ENCODE results near the gene MYBL2. TPM values are rescaled to one million over a fixed set of nuclear protein-coding genes. Genes with fewer than 3 reads are reported as not detected.
"Not testable (repeated sequence)": the region's sequence is repeated elsewhere in the genome, so short reads cannot be mapped to it uniquely, and the experiment has no call there.

Gene MYBL2
- total RNA-seq, 1 experiment from 2014 or later: 125 TPM

GRCh38 chr20:43755851-43756250 lies 88.9 kb downstream of the MYBL2 start:
- CTCF ChIA-PET: no interaction called here
- no peak for DNase-seq
- TF ChIP-seq CTCF (IDR thresholded peaks at IDR 0.05; ENCODE audit: unreplicated experiment): no peak
- no TSS peak for BruUV-seq (replicated peaks)
- H3K4me3 Mint-ChIP-seq (ENCODE audit: low read depth, unreplicated experiment): no peak overlapping the region
- intact Hi-C loops (cut with micrococcal nuclease; ENCODE audit: unreplicated experiment): loop anchor here (10.0 kb wide), 1 partner anchor 89 kb away; no protein-coding TSS in a partner anchor
- H3K4me1 Mint-ChIP-seq (ENCODE audit: low read depth, unreplicated experiment): no peaks in the 10 kb centered on the region
- no peak overlapping the region for H3K27ac Mint-ChIP-seq (ENCODE audit: unreplicated experiment)
- H3K27me3 Mint-ChIP-seq (ENCODE audit: unreplicated experiment): peaks cover 76% of the 10 kb centered on the region
- H3K36me3 Mint-ChIP-seq (ENCODE audit: insufficient read depth, unreplicated experiment): no peaks in the 10 kb centered on the region
- H3K9me3 Mint-ChIP-seq (ENCODE audit: low read depth, unreplicated experiment): no peaks in the 10 kb centered on the region

DNA sequence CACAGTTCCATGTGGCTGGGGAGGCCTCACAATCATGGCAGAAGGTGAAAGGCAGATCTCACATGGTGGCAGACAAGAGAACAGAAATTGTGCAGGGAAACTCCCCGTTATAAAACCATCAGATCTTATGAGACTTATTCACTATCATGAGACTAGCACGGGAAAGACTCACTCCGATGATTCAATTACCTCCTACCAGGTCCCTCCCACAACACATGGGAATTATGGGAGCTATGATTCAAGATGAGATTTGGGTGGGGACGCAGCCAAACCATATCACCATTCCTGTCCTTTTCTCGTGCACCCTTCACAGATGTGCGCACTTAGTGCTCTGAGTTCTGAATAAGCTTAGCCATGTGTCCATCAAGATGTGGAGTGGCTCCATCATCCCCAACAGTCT lies 91.0 kb downstream of the MYBL2 start:
- intact Hi-C loops (cut with micrococcal nuclease; ENCODE audit: unreplicated experiment): loop anchor here (10.0 kb wide), 1 partner anchor 87 kb away; no protein-coding TSS in a partner anchor
- BruUV-seq (replicated peaks); H3K27ac Mint-ChIP-seq (ENCODE audit: unreplicated experiment); H3K4me3 Mint-ChIP-seq (ENCODE audit: low read depth, unreplicated experiment); H3K4me1 Mint-ChIP-seq (ENCODE audit: low read depth, unreplicated experiment); H3K36me3 Mint-ChIP-seq (ENCODE audit: insufficient read depth, unreplicated experiment); H3K9me3 Mint-ChIP-seq (ENCODE audit: low read depth, unreplicated experiment); CTCF ChIA-PET; DNase-seq: not testable (repeated sequence)
- peaks cover 81% of the 10 kb centered on the region for H3K27me3 Mint-ChIP-seq (ENCODE audit: unreplicated experiment)

DNA sequence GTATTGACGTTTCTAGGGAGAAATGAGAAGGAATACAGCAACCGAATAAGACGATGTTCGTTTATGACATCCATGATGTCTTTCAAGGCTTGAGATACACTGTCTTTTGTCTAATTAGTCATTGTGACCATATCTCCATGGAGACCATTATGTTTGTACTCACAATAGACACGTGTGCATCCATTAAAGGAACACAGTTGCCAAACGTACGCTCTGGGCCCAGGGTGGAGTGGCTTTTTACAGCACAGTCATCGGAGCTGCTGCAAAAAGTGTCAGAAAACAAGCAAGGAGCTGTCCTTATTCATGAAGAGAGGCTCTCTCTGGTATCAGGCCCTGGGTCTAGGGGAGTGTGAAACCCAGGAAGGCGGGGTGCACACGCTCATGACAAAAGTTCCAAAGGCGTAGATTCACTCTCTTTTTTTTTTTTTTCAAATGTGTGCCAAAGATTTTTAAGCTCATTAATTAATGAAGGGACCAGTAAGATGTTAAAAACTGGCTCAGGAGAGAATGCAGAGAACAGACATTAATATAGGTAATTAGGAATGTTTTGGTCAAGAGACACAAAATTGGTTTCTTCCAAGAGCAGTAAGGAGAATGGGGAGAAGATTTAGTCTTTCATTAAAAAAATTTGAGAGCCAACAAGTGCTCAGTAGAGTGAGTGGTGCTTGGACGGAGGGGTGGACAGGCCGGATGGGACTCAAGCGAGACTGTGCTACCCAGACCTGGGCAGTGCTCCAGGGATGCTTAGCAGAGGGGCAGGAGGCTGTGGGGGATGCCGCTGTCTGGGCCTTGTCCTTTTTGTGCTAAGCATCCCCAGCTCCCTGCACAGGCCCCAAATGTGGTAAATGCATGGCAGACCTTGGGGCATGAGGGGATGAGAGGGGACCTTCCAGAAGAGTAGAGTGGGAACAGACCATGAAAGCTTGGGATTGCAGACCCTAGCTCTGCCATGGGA lies 94.7 kb downstream of the MYBL2 start:
- DNase-seq: no peak
- intact Hi-C loops (cut with micrococcal nuclease; ENCODE audit: unreplicated experiment): no loop called here
- CTCF ChIA-PET: interaction anchor here (1.1 kb wide), 1 partner anchor 22 kb away, joined by 3 read pairs; no protein-coding TSS in a partner anchor

GRCh38 chr20:43762911-43763310 lies 96.0 kb downstream of the MYBL2 start:
- H3K27ac Mint-ChIP-seq (ENCODE audit: unreplicated experiment): no peak overlapping the region
- DNase-seq: no peak
- BruUV-seq (replicated peaks): no TSS peak
- H3K9me3 Mint-ChIP-seq (ENCODE audit: low read depth, unreplicated experiment): no peaks in the 10 kb centered on the region
- intact Hi-C loops (cut with micrococcal nuclease; ENCODE audit: unreplicated experiment): no loop called here
- no peaks in the 10 kb centered on the region for H3K36me3 Mint-ChIP-seq (ENCODE audit: insufficient read depth, unreplicated experiment)
- H3K4me3 Mint-ChIP-seq (ENCODE audit: low read depth, unreplicated experiment): no peak overlapping the region
- no peaks in the 10 kb centered on the region for H3K4me1 Mint-ChIP-seq (ENCODE audit: low read depth, unreplicated experiment)
- CTCF ChIA-PET: no interaction called here
- peaks cover 91% of the 10 kb centered on the region for H3K27me3 Mint-ChIP-seq (ENCODE audit: unreplicated experiment)
- TF ChIP-seq CTCF (IDR thresholded peaks at IDR 0.05; ENCODE audit: unreplicated experiment): no peak

More for the DNA sequence above, 94.7 kb downstream of the MYBL2 start:
- Mint-ChIP-seq H3K27ac (ENCODE audit: unreplicated experiment) (no peak overlapping the region), H3K27me3 (ENCODE audit: unreplicated experiment) (peaks cover 82% of the 10 kb centered on the region), H3K9me3 (ENCODE audit: low read depth, unreplicated experiment) (no peaks in the 10 kb centered on the region), H3K4me1 (ENCODE audit: low read depth, unreplicated experiment) (no peaks in the 10 kb centered on the region), H3K36me3 (ENCODE audit: insufficient read depth, unreplicated experiment) (no peaks in the 10 kb centered on the region), H3K4me3 (ENCODE audit: low read depth, unreplicated experiment) (no peak overlapping the region)
- no peak for TF ChIP-seq CTCF (IDR thresholded peaks at IDR 0.05; ENCODE audit: unreplicated experiment)
- no TSS peak for BruUV-seq (replicated peaks)

DNA sequence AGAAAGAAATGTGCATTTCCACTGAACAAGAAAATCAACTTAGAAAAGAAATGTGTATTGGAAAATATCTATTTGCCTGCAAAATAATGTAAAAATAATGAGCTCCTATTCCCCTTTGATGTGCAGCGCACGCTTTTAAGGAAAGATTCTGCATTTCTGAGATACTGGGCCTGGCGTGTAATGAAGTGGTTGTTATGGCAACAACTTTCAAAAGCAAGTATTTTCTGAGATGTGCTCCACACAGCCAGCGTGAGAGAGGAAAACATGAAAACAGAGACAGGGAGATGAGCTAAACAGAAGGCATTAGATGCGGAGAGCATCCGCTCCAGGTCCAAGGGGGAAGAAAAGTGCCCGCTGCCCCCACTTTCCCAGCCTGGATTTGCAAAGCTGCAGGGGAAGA lies 99.0 kb downstream of the MYBL2 start:
- Mint-ChIP-seq H3K9me3 (ENCODE audit: low read depth, unreplicated experiment) (no peaks in the 10 kb centered on the region), H3K4me1 (ENCODE audit: low read depth, unreplicated experiment) (no peaks in the 10 kb centered on the region), H3K36me3 (ENCODE audit: insufficient read depth, unreplicated experiment) (no peaks in the 10 kb centered on the region), H3K27me3 (ENCODE audit: unreplicated experiment) (peaks cover 95% of the 10 kb centered on the region), H3K4me3 (ENCODE audit: low read depth, unreplicated experiment) (no peak overlapping the region), H3K27ac (ENCODE audit: unreplicated experiment) (no peak overlapping the region)
- CTCF ChIA-PET: interaction anchor here (0.6 kb wide), 1 partner anchor 14 kb away, joined by 3 read pairs; no protein-coding TSS in a partner anchor
- DNase-seq: no peak
- BruUV-seq (replicated peaks): no TSS peak
- intact Hi-C loops (cut with micrococcal nuclease; ENCODE audit: unreplicated experiment): no loop called here
- no peak for TF ChIP-seq CTCF (IDR thresholded peaks at IDR 0.05; ENCODE audit: unreplicated experiment)

Measured in Calu3 (cell line).